WTC11 (cell line): ENCODE data around the gene UBE2S. TPM values are rescaled to one million over a fixed set of nuclear protein-coding genes. Genes with fewer than 3 reads are reported as not detected.

ENCODE experiments used
- ATAC-seq: fragments of 200-7000 bp; cut with Tn5 transposase; 2 replicates; pipeline ENCODE4 v1.10.0; 2021; ENCODE audit warnings: mild to moderate bottlenecking, moderate library complexity
- CTCF ChIA-PET: fragments of 300-600 bp; sonication (Branson Sonifier 250); formaldehyde crosslinking; loops from one replicate; lab custom pipeline; 2021; ENCODE audit warnings: antibody characterized with exemption; lab: Charles Lee
- POLR2A ChIA-PET: fragments of 350-600 bp; sonication (Branson Sonifier 250); formaldehyde crosslinking; loops from one replicate; lab custom pipeline; 2021; ENCODE audit warnings: antibody characterized with exemption; lab: Charles Lee
- DNase-seq: peaks from one replicate; pipeline ENCODE4 v3.0.0; 2021; ENCODE audit warnings: low spot score
- H3K27ac Mint-ChIP-seq: 2 replicates; pipeline ENCODE4 v1.8.0; 2021; ENCODE audit warnings: mixed read lengths
- H3K27me3 Mint-ChIP-seq: 2 replicates; pipeline ENCODE4 v1.8.0; 2021; ENCODE audit warnings: low read depth, mild to moderate bottlenecking, moderate library complexity, mixed read lengths
- H3K36me3 Mint-ChIP-seq: 2 replicates; pipeline ENCODE4 v1.8.0; 2021; ENCODE audit warnings: mixed read lengths
- H3K4me1 Mint-ChIP-seq: 2 replicates; pipeline ENCODE4 v1.8.0; 2022; ENCODE audit warnings: mixed read lengths
- H3K4me3 Mint-ChIP-seq: 2 replicates; pipeline ENCODE4 v1.8.0; 2021; ENCODE audit warnings: mild to moderate bottlenecking, moderate library complexity, mixed read lengths
- H3K9me3 Mint-ChIP-seq: 2 replicates; pipeline ENCODE4 v1.8.0; 2021; ENCODE audit warnings: mixed read lengths
- ATF6 ChIP-seq: sonication (generic); formaldehyde crosslinking; IDR thresholded peaks from 2 replicates; pipeline ENCODE4 v1.8.1; 2023; ENCODE audit warnings: mild to moderate bottlenecking, missing genetic modification reagents
- CREM ChIP-seq: sonication (generic); formaldehyde crosslinking; IDR thresholded peaks from 2 replicates; pipeline ENCODE4 v1.8.1; 2022; ENCODE audit warnings: mild to moderate bottlenecking, missing genetic modification reagents, moderate library complexity
- GABPB1 ChIP-seq: sonication (generic); formaldehyde crosslinking; IDR thresholded peaks from 2 replicates; pipeline ENCODE4 v1.8.1; 2023; ENCODE audit warnings: mild to moderate bottlenecking, missing genetic modification reagents
- MAX ChIP-seq: sonication (generic); formaldehyde crosslinking; IDR thresholded peaks from 2 replicates; pipeline ENCODE4 v1.8.0; 2022; ENCODE audit warnings: mild to moderate bottlenecking, missing genetic modification reagents
- NFYB ChIP-seq: sonication (generic); formaldehyde crosslinking; conservative IDR thresholded peaks from 2 replicates; pipeline ENCODE4 v1.8.0; 2022; ENCODE audit warnings: low read depth, missing genetic modification reagents
- SMAD3 ChIP-seq: sonication (generic); formaldehyde crosslinking; IDR thresholded peaks from 2 replicates; pipeline ENCODE4 v1.8.0; 2022; ENCODE audit warnings: missing genetic modification reagents, mild to moderate bottlenecking, borderline replicate concordance
- SP1 ChIP-seq: sonication (generic); formaldehyde crosslinking; conservative IDR thresholded peaks from 2 replicates; pipeline ENCODE4 v1.8.1; 2022; ENCODE audit warnings: missing genetic modification reagents
- TP53 ChIP-seq: sonication (generic); formaldehyde crosslinking; IDR thresholded peaks from 2 replicates; pipeline ENCODE4 v1.8.1; 2023; ENCODE audit warnings: mild to moderate bottlenecking, missing genetic modification reagents
- ZBTB21 ChIP-seq: sonication (generic); formaldehyde crosslinking; IDR thresholded peaks from 2 replicates; pipeline ENCODE4 v1.8.1; 2023; ENCODE audit warnings: mild to moderate bottlenecking, missing genetic modification reagents, borderline replicate concordance
- ZBTB43 ChIP-seq: sonication (generic); formaldehyde crosslinking; IDR thresholded peaks from 2 replicates; pipeline ENCODE4 v1.8.1; 2023; ENCODE audit warnings: mild to moderate bottlenecking, missing genetic modification reagents
- ZNF219 ChIP-seq: sonication (generic); formaldehyde crosslinking; IDR thresholded peaks from 2 replicates; pipeline ENCODE4 v1.8.0; 2023; ENCODE audit warnings: missing genetic modification reagents, mild to moderate bottlenecking, borderline replicate concordance
- ZNF263 ChIP-seq: sonication (generic); formaldehyde crosslinking; IDR thresholded peaks from 2 replicates; pipeline ENCODE4 v1.8.1; 2022; ENCODE audit warnings: low read depth, mild to moderate bottlenecking, moderate library complexity, missing genetic modification reagents
- ZNF512 ChIP-seq: sonication (generic); formaldehyde crosslinking; IDR thresholded peaks from 2 replicates; pipeline ENCODE4 v1.8.1; 2022; ENCODE audit warnings: missing genetic modification reagents, borderline replicate concordance
- ZNF671 ChIP-seq: fragments of 250-450 bp; sonication (Bioruptor Pico); IDR thresholded peaks from 2 replicates; pipeline ENCODE4 v1.8.0; 2021; ENCODE audit warnings: mild to moderate bottlenecking
- total RNA-seq: library from RNA; stranded (reverse); gene quantifications from 3 replicates; pipeline ENCODE4 v1.2.3, GENCODE V29; 2021
- TF ChIP-seq, protein P1 (sequence below): fragments of 250-450 bp; sonication (Bioruptor Pico); IDR thresholded peaks from 2 replicates; pipeline ENCODE4 v2.1.2; 2022; ENCODE audit warnings: mild to moderate bottlenecking, moderate library complexity
- TF ChIP-seq, protein P2 (sequence below): sonication (generic); formaldehyde crosslinking; conservative IDR thresholded peaks from 2 replicates; pipeline ENCODE4 v1.8.1; 2022; ENCODE audit warnings: mild to moderate bottlenecking, missing genetic modification reagents
- TF ChIP-seq, protein P3 (sequence below): sonication (generic); formaldehyde crosslinking; IDR thresholded peaks from 2 replicates; pipeline ENCODE4 v1.8.0; 2022; ENCODE audit warnings: mild to moderate bottlenecking, missing genetic modification reagents

The UBE2S gene
- total RNA-seq, 1 experiment from 2014 or later, result 442 TPM

GRCh38 chr19:55441692-55442321 lies 34.2 kb upstream of the UBE2S start:
- ChIA-PET POLR2A (no interaction called here), CTCF (interaction anchor here (0.7 to 1.4 kb wide), 7 partner anchors 20 to 281 kb away, joined by 3 read pairs; partner anchors contain the start of gene ISOC2)
- Mint-ChIP-seq H3K27me3 (peaks cover 8% of the 10 kb centered on the region), H3K4me3 (peak overlapping the region; percentile 62), H3K36me3 (no peaks in the 10 kb centered on the region), H3K27ac (no peak overlapping the region; the same call in 1 of the 2 replicates), H3K4me1 (peaks cover 23% of the 10 kb centered on the region), H3K9me3 (no peaks in the 10 kb centered on the region)
- ATAC-seq, result peak; percentile 75
- TF ChIP-seq, protein P1, sequence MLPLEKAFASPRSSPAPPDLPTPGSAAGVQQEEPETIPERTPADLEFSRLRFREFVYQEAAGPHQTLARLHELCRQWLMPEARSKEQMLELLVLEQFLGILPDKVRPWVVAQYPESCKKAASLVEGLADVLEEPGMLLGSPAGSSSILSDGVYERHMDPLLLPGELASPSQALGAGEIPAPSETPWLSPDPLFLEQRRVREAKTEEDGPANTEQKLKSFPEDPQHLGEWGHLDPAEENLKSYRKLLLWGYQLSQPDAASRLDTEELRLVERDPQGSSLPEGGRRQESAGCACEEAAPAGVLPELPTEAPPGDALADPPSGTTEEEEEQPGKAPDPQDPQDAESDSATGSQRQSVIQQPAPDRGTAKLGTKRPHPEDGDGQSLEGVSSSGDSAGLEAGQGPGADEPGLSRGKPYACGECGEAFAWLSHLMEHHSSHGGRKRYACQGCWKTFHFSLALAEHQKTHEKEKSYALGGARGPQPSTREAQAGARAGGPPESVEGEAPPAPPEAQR (CRISPR knock-in tag), result no peak
- TF ChIP-seq SMAD3 (CRISPR knock-in tag), result no peak
- no peak for TF ChIP-seq ZNF219 (CRISPR knock-in tag)
- TF ChIP-seq ZBTB43 (CRISPR knock-in tag), result 0 out of 2 replicates have a peak, but pooled peaks have one; percentile 44
- TF ChIP-seq SP1 (CRISPR knock-in tag), result 0 out of 2 replicates have a peak, but pooled peaks have one; percentile 18
- TF ChIP-seq, protein P2, sequence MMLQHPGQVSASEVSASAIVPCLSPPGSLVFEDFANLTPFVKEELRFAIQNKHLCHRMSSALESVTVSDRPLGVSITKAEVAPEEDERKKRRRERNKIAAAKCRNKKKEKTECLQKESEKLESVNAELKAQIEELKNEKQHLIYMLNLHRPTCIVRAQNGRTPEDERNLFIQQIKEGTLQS (CRISPR knock-in tag), result no peak
- no peak for TF ChIP-seq GABPB1 (CRISPR knock-in tag)
- peak; percentile 60 for TF ChIP-seq MAX (CRISPR knock-in tag)
- TF ChIP-seq ZNF671 (CRISPR knock-in tag), result no peak
- no peak for TF ChIP-seq TP53
- TF ChIP-seq, protein P3, sequence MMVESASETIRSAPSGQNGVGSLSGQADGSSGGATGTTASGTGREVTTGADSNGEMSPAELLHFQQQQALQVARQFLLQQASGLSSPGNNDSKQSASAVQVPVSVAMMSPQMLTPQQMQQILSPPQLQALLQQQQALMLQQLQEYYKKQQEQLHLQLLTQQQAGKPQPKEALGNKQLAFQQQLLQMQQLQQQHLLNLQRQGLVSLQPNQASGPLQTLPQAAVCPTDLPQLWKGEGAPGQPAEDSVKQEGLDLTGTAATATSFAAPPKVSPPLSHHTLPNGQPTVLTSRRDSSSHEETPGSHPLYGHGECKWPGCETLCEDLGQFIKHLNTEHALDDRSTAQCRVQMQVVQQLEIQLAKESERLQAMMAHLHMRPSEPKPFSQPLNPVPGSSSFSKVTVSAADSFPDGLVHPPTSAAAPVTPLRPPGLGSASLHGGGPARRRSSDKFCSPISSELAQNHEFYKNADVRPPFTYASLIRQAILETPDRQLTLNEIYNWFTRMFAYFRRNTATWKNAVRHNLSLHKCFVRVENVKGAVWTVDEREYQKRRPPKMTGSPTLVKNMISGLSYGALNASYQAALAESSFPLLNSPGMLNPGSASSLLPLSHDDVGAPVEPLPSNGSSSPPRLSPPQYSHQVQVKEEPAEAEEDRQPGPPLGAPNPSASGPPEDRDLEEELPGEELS (CRISPR knock-in tag), result peak; percentile 11; the same call in 1 of the 2 replicates
- TF ChIP-seq ATF6 (CRISPR knock-in tag), result no peak
- peak; percentile 61; the same call in 1 of the 2 replicates for TF ChIP-seq ZNF263 (CRISPR knock-in tag)
- no peak for TF ChIP-seq ZNF512 (CRISPR knock-in tag)
- no peak for TF ChIP-seq ZBTB21 (CRISPR knock-in tag)
- no peak for TF ChIP-seq CREM
- no peak for TF ChIP-seq NFYB (CRISPR knock-in tag)
- DNase-seq, result peak; percentile 90
